ENCODE measurements around the gene F5.

DNA sequence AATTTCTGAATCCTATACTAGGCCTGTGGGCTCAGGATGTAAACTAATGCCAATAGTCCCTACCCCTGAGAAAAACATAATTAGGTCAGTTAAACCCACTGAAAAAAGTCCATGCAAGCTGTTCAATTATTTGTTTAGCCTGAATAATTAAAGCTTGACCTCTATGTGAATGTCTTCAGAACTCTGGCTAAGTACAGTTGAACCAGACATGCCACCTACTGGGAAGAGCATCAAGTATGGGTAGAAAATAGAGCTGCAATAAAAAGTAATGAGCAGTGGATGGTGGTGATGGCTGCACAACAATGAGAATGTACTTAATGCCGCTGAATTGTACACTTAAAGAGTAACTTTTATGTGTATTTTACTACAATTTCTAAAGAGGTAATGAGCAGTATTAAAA lies 76.9 kb downstream of the F5 start:
- no peak for TF ChIP-seq RAD21 (IDR thresholded peaks at IDR 0.05; ENCODE audit: low read depth)
- TF ChIP-seq MAX (IDR thresholded peaks at IDR 0.05), result no peak

All from Ishikawa (cell line).